ENCODE results near the gene CAPN1. TPM values are rescaled to one million over a fixed set of nuclear protein-coding genes. Genes with fewer than 3 reads are reported as not detected.

The CAPN1 gene
- total RNA-seq, 2 experiments from 2014 or later = 170 to 179 TPM

DNA sequence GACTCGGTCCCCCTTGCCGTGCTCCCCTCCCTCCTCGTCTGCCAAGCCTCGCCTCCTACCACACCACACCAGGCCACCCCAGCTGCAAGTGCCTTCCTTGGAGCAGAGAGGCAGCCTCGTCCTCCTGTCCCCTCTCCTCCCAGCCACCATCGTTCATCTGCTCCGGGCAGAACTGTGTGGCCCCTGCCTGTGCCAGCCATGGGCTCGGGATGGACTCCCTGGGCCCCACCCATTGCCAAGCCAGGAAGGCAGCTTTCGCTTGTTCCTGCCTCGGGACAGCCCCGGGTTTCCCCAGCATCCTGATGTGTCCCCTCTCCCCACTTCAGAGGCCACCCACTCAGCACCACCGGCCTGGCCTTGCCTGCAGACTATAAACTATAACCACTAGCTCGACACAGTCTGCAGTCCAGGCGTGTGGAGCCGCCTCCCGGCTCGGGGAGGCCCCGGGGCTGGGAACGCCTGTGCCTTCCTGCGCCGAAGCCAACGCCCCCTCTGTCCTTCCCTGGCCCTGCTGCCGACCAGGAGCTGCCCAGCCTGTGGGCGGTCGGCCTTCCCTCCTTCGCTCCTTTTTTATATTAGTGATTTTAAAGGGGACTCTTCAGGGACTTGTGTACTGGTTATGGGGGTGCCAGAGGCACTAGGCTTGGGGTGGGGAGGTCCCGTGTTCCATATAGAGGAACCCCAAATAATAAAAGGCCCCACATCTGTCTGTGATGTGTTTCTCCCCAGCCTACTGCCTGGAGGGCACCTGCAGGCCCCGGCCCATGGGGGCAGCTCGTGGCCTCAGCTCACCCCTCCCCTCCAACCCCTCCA lies 29.8 kb downstream of the CAPN1 start:
- peaks cover 42% of the 10 kb centered on the region for H3K4me1 Mint-ChIP-seq (ENCODE audit: low read depth)
- ATAC-seq (no peak), DNase-seq (no peak)
- peaks cover 25% of the 10 kb centered on the region for H3K36me3 Mint-ChIP-seq (ENCODE audit: low read depth)
- H3K4me3 Mint-ChIP-seq = no peak overlapping the region
- ChIA-PET CTCF (interaction anchor here (1.1 kb wide), 1 partner anchor 14 kb away, joined by 4 read pairs; no protein-coding TSS in a partner anchor), POLR2A (interaction anchor here (0.6 to 2.1 kb wide), 4 partner anchors 11 to 75 kb away, joined by 3 to 10 read pairs (median 4); partner anchors contain the start of gene POLA2)
- no peak overlapping the region for H3K27ac Mint-ChIP-seq
- no peaks in the 10 kb centered on the region for H3K9me3 Mint-ChIP-seq (ENCODE audit: insufficient read depth)
- peaks cover 5% of the 10 kb centered on the region for H3K27me3 Mint-ChIP-seq (ENCODE audit: low read depth)

DNA sequence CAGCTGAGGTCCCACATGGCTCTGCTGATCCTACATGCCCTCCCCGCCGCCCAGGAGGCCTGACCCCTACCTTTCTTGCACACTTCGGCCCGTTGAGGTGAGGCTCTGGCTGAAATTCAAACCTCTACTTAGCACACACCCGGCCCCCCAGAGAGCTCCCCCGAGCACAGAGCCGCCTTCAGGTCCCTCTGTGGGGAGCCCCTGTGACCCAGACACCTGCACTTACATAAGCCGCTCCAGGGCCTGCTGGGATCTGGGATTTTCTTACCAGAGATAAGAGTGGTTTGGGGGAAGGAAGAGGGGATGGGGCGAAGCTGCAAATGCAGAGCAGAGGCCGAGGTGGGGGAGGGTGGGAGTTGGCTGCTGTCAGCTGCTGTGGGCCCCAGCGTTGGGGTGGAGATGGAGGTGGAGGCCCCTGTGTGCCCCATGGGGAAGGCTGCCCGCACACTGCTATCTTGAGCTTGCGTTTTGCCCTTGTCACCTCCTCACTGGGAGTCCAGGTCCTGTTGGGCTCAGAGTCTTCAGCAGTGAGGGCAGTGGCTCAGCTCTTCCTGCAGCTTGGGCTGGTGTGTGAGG lies 30.6 kb downstream of the CAPN1 start:
- ChIA-PET POLR2A (interaction anchor here (1.2 to 2.1 kb wide), 2 partner anchors 50 to 76 kb away, joined by 3 to 10 read pairs; partner anchors contain the start of gene POLA2), CTCF (interaction anchor here (1.1 kb wide), 1 partner anchor 15 kb away, joined by 4 read pairs; no protein-coding TSS in a partner anchor)
- Mint-ChIP-seq H3K4me3 (no peak overlapping the region), H3K27me3 (ENCODE audit: low read depth) (peaks cover 5% of the 10 kb centered on the region), H3K36me3 (ENCODE audit: low read depth) (peaks cover 20% of the 10 kb centered on the region), H3K27ac (peak overlapping the region; percentile 71), H3K4me1 (ENCODE audit: low read depth) (peaks cover 42% of the 10 kb centered on the region), H3K9me3 (ENCODE audit: insufficient read depth) (no peaks in the 10 kb centered on the region)
- ATAC-seq = no peak
- no peak for DNase-seq

DNA sequence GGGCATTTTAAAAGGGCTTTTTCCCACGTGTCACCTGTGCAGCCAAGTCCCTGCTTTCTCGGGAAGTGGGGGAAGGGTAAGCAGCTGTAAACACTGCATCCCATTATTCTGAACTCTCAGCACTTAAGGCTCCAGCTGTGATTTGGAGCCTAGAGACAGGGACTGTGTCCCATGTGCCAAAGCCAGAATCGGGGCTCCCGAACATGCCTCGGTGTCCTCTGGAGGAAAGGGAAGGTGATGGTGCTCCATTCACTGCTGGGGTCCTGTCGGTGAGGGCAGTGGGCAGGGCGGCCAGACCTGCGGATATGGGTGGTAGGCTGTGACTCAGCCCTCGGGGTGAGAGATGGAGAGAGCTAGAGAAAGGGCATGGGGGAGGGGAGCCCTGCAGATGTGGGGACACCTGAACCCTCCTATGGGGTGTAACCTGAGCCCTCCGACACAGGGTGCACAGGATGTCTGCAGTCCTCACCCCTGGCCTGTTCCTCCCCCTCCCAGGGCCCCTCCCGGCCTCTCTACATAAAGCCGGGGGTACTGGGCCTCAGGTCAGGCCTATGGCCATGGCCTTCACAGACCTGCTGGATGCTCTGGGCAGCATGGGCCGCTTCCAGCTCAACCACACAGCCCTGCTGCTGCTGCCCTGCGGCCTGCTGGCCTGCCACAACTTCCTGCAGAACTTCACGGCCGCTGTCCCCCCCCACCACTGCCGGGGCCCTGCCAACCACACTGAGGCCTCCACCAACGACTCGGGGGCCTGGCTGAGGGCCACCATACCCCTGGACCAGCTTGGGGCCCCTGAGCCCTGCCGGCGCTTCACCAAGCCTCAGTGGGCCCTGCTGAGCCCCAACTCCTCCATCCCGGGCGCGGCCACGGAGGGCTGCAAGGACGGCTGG lies 31.8 kb downstream of the CAPN1 start:
- no peak overlapping the region for H3K4me3 Mint-ChIP-seq
- CTCF ChIA-PET = interaction anchor here (1.2 to 1.4 kb wide), 2 partner anchors 8 to 12 kb away, joined by 3 to 7 read pairs; no protein-coding TSS in a partner anchor
- DNase-seq (peak; percentile 57), ATAC-seq (peak; percentile 49)
- peak overlapping the region; percentile 67 for H3K27ac Mint-ChIP-seq
- H3K9me3 Mint-ChIP-seq (ENCODE audit: insufficient read depth) = no peaks in the 10 kb centered on the region
- peaks cover 5% of the 10 kb centered on the region for H3K27me3 Mint-ChIP-seq (ENCODE audit: low read depth)
- peaks cover 20% of the 10 kb centered on the region for H3K36me3 Mint-ChIP-seq (ENCODE audit: low read depth)
- POLR2A ChIA-PET = interaction anchor here (0.6 to 2.1 kb wide), 3 partner anchors 49 to 292 kb away, joined by 3 to 10 read pairs (median 3); partner anchors contain the start of gene POLA2
- peaks cover 40% of the 10 kb centered on the region for H3K4me1 Mint-ChIP-seq (ENCODE audit: low read depth)

DNA sequence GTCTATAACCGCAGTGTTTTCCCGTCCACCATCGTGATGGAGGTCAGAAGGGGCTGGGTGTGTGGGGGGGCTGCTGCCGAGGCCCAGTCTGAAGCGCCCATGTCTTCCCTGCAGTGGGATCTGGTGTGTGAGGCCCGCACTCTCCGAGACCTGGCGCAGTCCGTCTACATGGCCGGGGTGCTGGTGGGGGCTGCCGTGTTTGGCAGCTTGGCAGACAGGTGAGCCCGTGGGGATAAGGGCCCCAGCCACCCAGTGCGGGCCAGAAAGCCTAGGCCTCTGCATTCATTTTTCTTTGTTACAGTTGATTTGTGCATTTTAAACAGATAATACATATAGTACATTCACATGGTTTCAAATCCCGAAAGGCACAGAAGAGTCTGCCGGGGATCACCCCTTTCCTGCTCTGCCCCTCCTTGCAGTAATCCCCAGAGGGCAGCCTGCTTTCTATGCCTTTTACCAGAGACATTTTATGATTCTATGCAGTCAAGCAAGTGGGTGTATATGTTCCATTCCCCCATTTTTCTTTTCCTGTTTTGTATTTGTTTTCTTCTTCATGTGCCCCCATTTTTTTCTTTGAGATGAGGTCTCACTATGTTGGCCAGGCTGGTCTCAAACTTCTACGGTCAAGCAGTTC lies 32.6 kb downstream of the CAPN1 start:
- peaks cover 5% of the 10 kb centered on the region for H3K27me3 Mint-ChIP-seq (ENCODE audit: low read depth)
- peak overlapping the region; percentile 8 for H3K27ac Mint-ChIP-seq
- CTCF ChIA-PET = interaction anchor here (1.2 to 1.4 kb wide), 3 partner anchors 9 to 115 kb away, joined by 3 to 7 read pairs (median 4); no protein-coding TSS in a partner anchor
- ATAC-seq = no peak
- no peak for DNase-seq
- peaks cover 35% of the 10 kb centered on the region for H3K4me1 Mint-ChIP-seq (ENCODE audit: low read depth)
- peaks cover 16% of the 10 kb centered on the region for H3K36me3 Mint-ChIP-seq (ENCODE audit: low read depth)
- POLR2A ChIA-PET = interaction anchor here (0.8 to 1.1 kb wide), 2 partner anchors 9 to 48 kb away, joined by 3 to 4 read pairs; partner anchors contain the start of gene POLA2
- H3K9me3 Mint-ChIP-seq (ENCODE audit: insufficient read depth) = no peaks in the 10 kb centered on the region
- H3K4me3 Mint-ChIP-seq = no peak overlapping the region

DNA sequence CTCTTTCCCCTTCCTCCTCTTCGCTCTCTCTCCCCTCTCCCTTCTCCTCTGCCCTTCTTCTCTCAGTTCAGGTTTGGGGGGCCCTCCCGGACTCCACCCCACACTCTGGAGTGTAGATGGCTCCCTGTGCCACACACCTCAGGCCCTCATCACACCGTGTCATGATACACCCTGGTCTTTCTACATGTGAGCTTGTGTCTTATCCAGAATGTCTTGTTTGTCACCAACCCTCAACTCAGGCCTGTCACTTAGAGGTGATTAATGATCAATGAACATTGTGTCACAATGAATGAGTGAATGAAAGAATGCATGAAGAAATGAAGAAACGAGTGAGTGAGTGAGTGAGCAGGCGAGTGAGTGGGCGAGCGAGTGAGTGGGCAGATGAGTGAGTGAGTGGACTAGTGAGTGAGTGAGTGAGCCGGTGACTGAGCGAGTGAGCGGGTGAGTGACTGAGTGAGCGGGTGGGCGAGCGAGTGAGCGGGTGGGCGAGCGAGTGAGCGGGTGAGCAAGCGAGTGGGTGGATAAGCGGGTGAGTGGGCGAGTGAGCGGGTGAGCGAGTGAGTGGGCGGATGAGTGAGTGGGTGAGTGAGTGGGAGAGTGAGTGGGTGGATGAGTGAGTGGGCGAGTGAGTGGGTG lies 33.8 kb downstream of the CAPN1 start:
- peaks cover 5% of the 10 kb centered on the region for H3K27me3 Mint-ChIP-seq (ENCODE audit: low read depth)
- POLR2A ChIA-PET = interaction anchor here (0.8 to 1.1 kb wide), 2 partner anchors 8 to 47 kb away, joined by 3 to 4 read pairs; partner anchors contain the start of gene POLA2
- ATAC-seq = no peak
- peaks cover 40% of the 10 kb centered on the region for H3K4me1 Mint-ChIP-seq (ENCODE audit: low read depth)
- no peak overlapping the region for H3K4me3 Mint-ChIP-seq
- no peaks in the 10 kb centered on the region for H3K9me3 Mint-ChIP-seq (ENCODE audit: insufficient read depth)
- CTCF ChIA-PET = interaction anchor here (1.1 to 1.3 kb wide), 2 partner anchors 9 to 114 kb away, joined by 3 to 4 read pairs; no protein-coding TSS in a partner anchor
- peak; percentile 21 for DNase-seq
- peak overlapping the region; percentile 28 for H3K27ac Mint-ChIP-seq
- H3K36me3 Mint-ChIP-seq (ENCODE audit: low read depth) = peaks cover 6% of the 10 kb centered on the region

DNA sequence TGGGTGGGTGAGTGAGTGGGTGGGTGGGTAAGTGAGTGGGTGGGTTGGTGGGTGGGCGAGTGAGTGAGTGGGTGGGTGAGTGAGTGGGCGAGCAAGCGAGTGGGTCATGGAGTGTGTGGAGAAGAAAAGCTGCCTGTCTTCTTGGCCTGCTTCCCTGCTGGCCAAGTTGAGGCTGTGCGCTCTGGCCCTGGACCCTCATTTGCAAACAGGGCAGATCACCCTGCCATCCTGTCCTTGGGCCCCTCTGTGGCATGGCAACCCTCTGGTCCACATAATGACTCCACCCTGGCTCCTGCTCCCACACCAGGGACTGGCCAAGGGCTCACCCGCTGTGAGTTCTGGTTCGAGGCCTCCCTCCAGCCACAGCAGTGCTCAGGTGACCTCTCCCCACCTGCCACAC lies 35.1 kb downstream of the CAPN1 start:
- Mint-ChIP-seq H3K9me3 (ENCODE audit: insufficient read depth) (no peaks in the 10 kb centered on the region), H3K27me3 (ENCODE audit: low read depth) (peaks cover 5% of the 10 kb centered on the region), H3K4me1 (ENCODE audit: low read depth) (peaks cover 42% of the 10 kb centered on the region), H3K27ac (no peak overlapping the region), H3K4me3 (no peak overlapping the region), H3K36me3 (ENCODE audit: low read depth) (peaks cover 3% of the 10 kb centered on the region)
- ATAC-seq = no peak
- peak; percentile 17 for DNase-seq
- POLR2A ChIA-PET = no interaction called here
- CTCF ChIA-PET = no interaction called here

DNA sequence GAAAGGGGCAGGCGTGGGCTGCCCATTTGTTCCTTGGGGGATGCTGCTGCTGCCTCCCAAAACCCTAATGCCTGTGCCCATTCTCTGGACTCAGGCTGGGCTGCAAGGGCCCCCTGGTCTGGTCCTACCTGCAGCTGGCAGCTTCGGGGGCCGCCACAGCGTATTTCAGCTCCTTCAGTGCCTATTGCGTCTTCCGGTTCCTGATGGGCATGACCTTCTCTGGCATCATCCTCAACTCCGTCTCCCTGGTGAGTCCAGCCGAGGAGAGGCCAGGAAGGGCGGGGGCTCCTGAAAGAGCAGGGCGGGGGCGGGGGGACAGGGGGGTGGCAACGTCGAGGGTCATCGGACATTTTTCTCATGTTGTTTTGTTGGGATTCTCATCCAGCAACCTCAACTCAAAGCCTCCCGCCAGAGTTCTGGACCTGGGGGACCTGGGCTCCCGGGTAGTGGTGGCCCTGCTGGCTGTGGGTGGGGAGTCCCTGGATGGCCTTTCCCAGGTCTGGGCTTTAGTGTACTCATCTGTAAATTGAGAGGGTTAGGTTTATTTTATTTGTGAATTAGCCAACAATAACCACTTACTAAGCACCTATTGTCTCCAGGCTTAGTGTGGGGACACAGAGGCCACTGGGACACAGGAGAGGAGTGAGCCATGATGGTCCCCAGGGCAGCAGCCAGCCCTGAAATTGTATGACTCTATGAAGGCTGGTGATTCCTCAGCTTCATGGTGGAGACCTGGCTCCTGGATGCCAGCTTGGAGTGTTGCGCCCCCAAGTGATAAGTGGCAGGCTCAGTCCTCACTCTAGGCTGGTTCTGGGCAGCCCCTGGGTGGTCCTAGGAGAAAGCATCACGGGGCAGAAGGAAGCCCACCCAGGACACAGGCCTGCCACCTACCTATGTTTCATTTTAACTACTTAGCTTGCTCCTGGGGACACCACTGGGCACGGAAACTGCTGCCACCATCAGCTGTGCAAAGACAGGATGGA lies 36.0 kb downstream of the CAPN1 start:
- ATAC-seq (no peak), DNase-seq (no peak)
- CTCF ChIA-PET = no interaction called here
- peaks cover 44% of the 10 kb centered on the region for H3K4me1 Mint-ChIP-seq (ENCODE audit: low read depth)
- H3K27ac Mint-ChIP-seq = no peak overlapping the region
- H3K9me3 Mint-ChIP-seq (ENCODE audit: insufficient read depth) = no peaks in the 10 kb centered on the region
- peaks cover 3% of the 10 kb centered on the region for H3K36me3 Mint-ChIP-seq (ENCODE audit: low read depth)
- peaks cover 5% of the 10 kb centered on the region for H3K27me3 Mint-ChIP-seq (ENCODE audit: low read depth)
- POLR2A ChIA-PET = no interaction called here
- H3K4me3 Mint-ChIP-seq = no peak overlapping the region

DNA sequence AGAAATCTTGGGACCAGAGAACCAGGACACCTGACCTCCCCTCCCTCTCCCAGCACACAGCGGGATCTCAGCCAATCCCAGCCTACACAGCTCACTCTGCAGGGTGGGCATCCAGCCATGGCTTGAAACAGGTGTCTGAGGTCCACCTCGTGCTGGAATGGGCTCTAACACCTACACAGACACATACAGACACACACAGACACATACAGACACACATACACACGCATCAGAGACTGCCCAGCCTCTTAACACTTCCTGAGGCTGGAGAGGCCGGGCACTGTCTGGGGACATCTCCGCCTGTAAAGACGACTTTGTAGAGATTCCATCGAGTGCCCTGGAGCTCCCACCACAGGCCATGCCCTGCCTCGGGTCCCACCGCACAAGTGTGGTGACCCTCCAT lies 36.7 kb downstream of the CAPN1 start:
- CTCF ChIA-PET = no interaction called here

DNA sequence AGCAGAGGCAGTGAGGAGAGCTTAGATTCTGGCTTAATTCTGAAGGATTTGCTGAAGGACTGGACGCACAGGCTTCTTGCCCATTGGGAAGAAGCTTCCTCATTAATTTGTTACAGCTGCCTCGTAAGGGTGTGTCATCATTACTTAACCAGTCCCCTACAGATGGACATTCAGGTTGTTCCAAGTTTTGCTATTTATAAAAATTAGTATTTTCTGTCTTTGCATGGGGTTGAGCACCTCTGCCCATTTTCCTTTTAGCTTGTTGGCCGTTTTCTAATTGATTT lies 38.1 kb downstream of the CAPN1 start:
- H3K27ac Mint-ChIP-seq = no peak overlapping the region
- H3K36me3 Mint-ChIP-seq (ENCODE audit: low read depth) = peaks cover 3% of the 10 kb centered on the region
- no peaks in the 10 kb centered on the region for H3K9me3 Mint-ChIP-seq (ENCODE audit: insufficient read depth)
- H3K4me3 Mint-ChIP-seq = no peak overlapping the region
- H3K4me1 Mint-ChIP-seq (ENCODE audit: low read depth) = peaks cover 30% of the 10 kb centered on the region
- ChIA-PET CTCF (interaction anchor here (1.2 to 1.3 kb wide), 2 partner anchors 8 to 15 kb away, joined by 3 to 4 read pairs; no protein-coding TSS in a partner anchor), POLR2A (no interaction called here)
- DNase-seq = no peak
- no peak for ATAC-seq
- H3K27me3 Mint-ChIP-seq (ENCODE audit: low read depth) = peaks cover 5% of the 10 kb centered on the region

More for the DNA sequence above, 36.7 kb downstream of the CAPN1 start:
- Mint-ChIP-seq H3K27ac (no peak overlapping the region), H3K36me3 (ENCODE audit: low read depth) (peaks cover 3% of the 10 kb centered on the region), H3K4me1 (ENCODE audit: low read depth) (peaks cover 43% of the 10 kb centered on the region), H3K4me3 (no peak overlapping the region), H3K27me3 (ENCODE audit: low read depth) (peaks cover 5% of the 10 kb centered on the region), H3K9me3 (ENCODE audit: insufficient read depth) (no peaks in the 10 kb centered on the region)
- POLR2A ChIA-PET = no interaction called here
- DNase-seq (no peak), ATAC-seq (no peak)

DNA sequence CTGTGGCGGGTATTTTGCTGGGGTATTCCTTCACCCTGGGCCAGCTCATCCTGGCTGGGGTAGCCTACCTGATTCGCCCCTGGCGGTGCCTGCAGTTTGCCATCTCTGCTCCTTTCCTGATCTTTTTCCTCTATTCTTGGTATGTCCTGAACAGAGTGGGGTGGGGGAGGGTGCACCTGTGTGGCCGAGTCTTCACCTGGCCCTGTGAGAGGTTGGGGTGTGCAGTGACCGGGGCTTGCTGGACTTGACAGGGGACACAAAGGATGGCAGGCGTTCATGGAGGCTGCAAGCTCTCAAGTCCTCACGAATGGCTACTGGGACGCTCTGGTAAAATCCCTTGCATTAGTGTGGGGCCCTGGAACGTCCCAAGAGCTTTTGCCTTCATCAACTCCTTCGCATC lies 39.3 kb downstream of the CAPN1 start:
- H3K4me1 Mint-ChIP-seq (ENCODE audit: low read depth) = peaks cover 36% of the 10 kb centered on the region
- no peaks in the 10 kb centered on the region for H3K36me3 Mint-ChIP-seq (ENCODE audit: low read depth)
- no peaks in the 10 kb centered on the region for H3K9me3 Mint-ChIP-seq (ENCODE audit: insufficient read depth)
- H3K4me3 Mint-ChIP-seq = no peak overlapping the region
- ChIA-PET POLR2A (no interaction called here), CTCF (interaction anchor here (1.2 kb wide), 1 partner anchor 95 kb away, joined by 6 read pairs; no protein-coding TSS in a partner anchor)
- DNase-seq (no peak), ATAC-seq (no peak)
- H3K27me3 Mint-ChIP-seq (ENCODE audit: low read depth) = peaks cover 4% of the 10 kb centered on the region
- no peak overlapping the region for H3K27ac Mint-ChIP-seq

Measured in activated CD8-positive, alpha-beta T cell treated with anti-CD3 and anti-CD28 coated beads, Interleukin-2, amount 10 ng/mL, durations not matched to agents 7 days and 5 days (primary cell).